Stimulated activated CD4-positive, alpha-beta T cell treated with anti-CD3 and anti-CD28 coated beads, Interleukin-1b, Interleukin-23, amount 100 ng/mL, for 48 hours (primary cell): Measurements from ENCODE around the gene KBTBD13.
"Not testable (repeated sequence)": the region's sequence is repeated elsewhere in the genome, so short reads cannot be mapped to it uniquely, and the experiment has no call there.

Source experiments
- DNase-seq: peaks from one replicate; pipeline ENCODE4 v3.0.0-alpha.2; 2020

Gene KBTBD13

GRCh38 chr15:65091946-65092770 lies 15.6 kb downstream of the KBTBD13 start:
- no peak for DNase-seq

- no peak for DNase-seq
Measured at GRCh38 chr15:65092911-65093792, 16.6 kb downstream of the KBTBD13 start.

DNA sequence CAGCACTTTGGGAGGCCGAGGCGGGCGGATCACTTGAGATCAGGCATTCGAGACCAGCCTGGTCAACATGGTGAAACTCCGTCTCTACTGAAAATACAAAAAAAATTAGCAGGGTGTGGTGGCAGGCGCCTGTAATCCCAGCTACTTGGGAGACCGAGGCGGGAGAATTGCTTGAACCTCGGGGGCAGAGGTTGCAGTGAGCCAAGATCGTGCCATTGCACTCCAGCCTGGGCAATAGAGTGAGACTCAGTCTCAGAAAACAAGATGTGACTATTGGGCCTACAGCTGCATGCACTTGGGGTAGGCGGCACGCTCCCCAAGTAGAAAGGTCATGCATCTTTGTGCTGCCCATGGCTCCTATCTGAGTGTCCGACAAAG lies 17.2 kb downstream of the KBTBD13 start:
- not testable (repeated sequence) for DNase-seq

- DNase-seq, result no peak
Measured at GRCh38 chr15:65094294-65094995, 17.9 kb downstream of the KBTBD13 start.

GRCh38 chr15:65095011-65095746 lies 18.6 kb downstream of the KBTBD13 start:
- no peak for DNase-seq

- DNase-seq, result no peak
Measured at GRCh38 chr15:65095747-65096104, 19.2 kb downstream of the KBTBD13 start.

- DNase-seq, result no peak
Measured at GRCh38 chr15:65096481-65097385, 20.2 kb downstream of the KBTBD13 start.

DNA sequence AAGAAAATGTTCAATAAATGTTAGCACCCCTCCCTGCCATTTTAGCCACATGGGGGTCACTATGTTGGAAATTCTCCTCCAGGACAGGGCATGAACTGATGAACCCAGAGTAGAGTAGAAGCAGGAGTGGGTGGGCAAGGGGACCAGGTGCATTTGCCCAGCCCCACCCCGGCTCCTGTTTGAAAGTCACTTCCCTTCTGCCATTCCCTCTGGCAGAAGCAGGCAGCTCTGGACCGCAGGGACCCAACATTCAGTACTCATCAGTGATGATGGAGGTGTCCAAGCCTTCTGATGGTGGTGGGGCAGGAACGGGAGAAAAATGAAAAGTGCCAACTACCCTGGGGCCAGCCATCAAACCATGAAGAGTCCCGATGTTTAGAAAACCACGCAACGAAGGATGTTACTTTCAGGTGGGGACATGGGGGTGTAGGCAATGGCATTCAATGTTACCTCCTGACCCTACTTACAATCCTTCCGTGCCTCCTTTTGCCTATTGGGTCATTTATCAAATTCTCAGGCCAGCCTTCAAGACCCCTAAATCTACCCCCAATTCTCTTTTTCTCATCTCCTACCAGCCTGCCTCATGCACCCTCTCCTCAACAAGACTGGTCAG lies 21.2 kb downstream of the KBTBD13 start:
- DNase-seq, result no peak

DNA sequence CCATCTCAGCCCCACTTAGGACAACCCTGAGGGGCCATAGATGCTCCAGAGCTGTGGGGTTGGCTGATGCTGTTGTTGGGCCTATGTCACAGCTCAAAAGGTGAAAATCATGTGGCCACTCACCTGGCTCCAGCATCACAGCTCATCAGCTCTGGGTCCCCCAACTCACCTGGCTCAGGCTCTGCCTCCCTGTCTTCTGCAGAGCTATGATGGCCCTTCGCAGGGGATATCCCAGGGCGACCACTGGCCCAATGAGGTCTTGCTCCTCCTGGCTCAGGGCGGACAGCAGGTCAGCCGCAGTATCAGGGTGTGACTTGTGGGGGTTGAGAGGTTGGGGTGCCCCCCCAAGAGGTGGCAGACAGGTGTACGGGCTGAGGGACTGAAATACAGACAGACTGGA lies 22.8 kb downstream of the KBTBD13 start:
- DNase-seq, result no peak

DNA sequence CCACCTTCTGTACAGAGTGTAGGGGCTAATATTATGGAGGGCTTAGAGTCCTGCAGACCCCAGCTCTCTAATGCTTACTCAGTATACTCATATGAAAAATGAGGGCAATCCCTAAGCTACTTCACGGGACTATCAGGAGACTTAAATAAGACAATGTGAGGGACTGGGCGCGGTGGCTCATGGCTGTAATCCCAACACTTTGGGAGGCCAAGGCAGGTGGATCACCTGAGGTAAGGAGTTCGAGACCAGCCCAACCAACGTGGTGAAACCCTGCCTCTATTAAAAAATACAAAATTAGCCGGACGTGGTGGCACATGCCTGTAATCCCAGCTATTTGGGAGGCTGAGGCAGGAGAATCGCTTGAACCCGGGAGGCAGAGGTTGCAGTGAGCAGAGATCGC lies 23.3 kb downstream of the KBTBD13 start:
- DNase-seq, result not testable (repeated sequence)

GRCh38 chr15:65100442-65100841 lies 23.9 kb downstream of the KBTBD13 start:
- no peak for DNase-seq

DNA sequence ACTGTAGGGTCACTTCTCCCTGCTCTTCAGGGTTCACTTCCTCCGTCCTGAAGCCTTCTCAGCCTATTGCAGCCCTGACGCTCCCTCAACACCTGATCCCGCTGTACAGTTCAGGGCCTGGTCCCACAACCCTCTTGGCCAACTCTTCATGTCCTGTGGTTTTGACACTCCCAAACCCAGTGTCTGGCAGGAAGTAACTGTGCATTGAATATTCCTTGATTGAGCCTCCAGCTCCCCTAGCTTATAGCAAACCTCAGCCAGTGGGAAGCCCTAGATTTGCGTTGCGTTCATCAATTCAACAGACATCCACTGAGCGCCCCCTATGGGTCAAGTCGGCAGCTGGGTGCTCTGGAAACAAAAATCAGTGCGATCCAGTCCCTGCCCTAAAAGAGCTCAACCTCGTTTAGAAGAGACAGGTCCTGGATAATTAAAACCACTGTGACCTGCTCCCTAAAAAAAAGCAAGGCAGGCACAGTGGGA lies 24.9 kb downstream of the KBTBD13 start:
- peak; percentile 58 for DNase-seq

GRCh38 chr15:65101891-65102708 lies 25.6 kb downstream of the KBTBD13 start:
- DNase-seq, result no peak

DNA sequence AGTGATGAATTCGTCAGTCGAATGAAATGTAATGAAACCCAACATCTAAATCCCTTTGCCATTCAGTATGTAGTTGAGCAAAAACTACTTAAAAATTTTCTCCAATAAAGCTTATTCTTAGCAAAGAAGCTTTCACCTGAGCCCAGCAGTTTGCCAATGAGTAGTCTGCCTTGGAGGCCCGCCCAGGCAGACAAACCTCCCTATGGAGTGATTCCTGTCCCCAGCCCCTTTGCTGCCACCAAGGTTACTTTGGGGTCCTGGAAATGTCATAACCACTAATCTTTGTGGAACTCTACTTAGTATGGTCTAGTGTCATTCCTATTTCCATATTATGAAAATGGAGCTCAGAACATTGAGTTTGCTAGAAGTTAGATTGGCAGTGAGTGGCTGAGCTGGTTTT lies 26.4 kb downstream of the KBTBD13 start:
- no peak for DNase-seq

DNA sequence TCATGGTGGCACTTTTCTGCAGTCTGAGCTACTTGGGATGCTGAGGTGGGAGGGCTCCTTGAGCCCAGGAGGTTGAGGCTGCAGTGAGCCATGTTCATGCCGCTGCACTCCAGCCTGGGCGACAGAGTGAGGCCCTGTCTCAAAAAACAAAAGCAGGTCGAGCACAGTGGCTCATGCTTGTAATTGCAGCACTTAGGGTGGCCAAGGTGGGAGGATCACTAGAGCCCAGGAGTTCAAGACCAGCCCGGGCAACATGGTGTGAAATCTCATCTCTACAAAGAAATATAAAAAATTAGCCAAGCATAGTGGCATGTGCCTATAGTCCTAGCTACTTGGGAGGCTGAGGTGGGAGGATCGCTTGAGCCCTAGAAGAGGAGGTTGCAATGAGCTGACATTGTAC lies 28.5 kb downstream of the KBTBD13 start:
- DNase-seq, result no peak

DNA sequence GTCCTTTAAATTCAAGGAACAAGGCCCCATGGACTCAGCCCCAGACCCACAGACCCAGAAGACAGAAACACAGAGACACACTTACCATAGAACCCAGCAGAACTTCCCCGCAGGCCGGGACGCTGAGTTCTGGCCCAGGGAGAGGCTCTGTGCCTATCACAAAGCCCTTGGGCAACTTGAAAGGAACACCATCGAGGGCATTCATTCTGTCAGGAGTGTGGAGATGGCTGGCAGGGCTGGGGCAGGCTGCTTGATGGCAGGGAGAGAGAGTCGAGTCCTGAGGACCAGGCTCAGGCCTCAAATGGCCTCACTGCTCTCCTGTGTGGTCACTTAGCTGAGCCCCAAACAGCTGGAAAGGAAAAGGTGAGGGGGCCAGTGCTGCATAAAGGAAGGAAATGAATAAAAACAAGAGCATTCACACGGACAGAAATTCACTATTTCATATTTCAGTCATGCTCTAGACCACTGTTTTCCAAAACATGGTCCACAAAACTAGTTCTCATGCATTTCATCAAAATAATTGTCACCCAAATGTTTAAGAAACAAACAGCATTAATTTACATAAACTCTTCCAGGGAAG lies 29.6 kb downstream of the KBTBD13 start:
- no peak for DNase-seq

- no peak for DNase-seq
Measured at GRCh38 chr15:65110676-65111292, 34.2 kb downstream of the KBTBD13 start.

DNA sequence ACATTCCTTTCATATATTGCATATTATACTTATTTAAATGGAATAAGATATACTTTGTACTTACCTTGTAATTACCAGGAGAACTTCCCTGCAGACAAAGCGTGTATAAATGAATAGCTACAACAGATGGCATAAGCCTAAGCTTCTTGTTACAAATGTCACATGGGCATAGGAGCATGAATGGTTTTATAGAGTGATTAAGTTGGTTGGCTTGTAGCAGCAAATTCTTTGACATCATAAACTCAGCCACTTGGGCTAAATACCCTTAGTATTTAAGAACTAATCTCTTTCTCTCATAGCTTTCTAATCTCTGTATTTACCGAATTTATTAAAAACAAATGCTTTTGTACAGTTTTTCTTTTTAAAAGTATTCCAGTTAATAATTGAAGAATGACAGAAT lies 38.5 kb downstream of the KBTBD13 start, which contains the start of gene UBAP1L:
Gene UBAP1L, minus strand, starts transcription at position 115 of the 400 bp plus-strand sequence. CDS start 8,985 bp downstream, outside the sequence.
- no peak for DNase-seq

DNA sequence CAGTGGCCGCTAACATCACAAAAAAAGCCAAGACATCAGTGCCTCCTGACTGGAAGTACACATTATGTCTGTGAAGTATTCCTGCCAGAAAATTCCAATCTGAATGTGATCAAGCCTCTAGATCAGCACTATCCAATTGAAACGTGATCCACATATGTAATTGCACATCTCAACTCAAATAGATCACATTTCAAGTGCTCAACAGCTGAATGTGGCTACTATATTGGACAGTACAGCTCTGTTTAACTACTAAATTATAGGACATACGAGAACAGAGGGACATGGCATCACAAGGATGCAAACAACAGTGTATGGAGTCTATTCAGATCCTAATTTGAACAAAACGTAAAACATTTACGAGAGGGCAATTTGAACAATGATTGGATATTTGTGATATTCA lies 39.0 kb downstream of the KBTBD13 start:
- DNase-seq, result no peak
